PFSK-1 (cell line): ENCODE data around the gene NECAB2.

Experiments
- POLR2AphosphoS5 ChIP-seq: IDR thresholded peaks from 2 replicates; pipeline ENCODE4 v1.6.1; 2012; ENCODE audit warnings: low read depth, mild to moderate bottlenecking, control low read depth, low read length, moderate library complexity
- TF ChIP-seq, protein P1 (sequence below), 2 experiments: IDR thresholded peaks; 2 replicates each; pipeline versions ENCODE4 v1.6.1 to v1.8.0; 2011 to 2012; ENCODE audit warnings: low read depth in 2 of 2, low read length in 2 of 2, control low read depth in 1 of 2, inconsistent platforms in 1 of 2, mild to moderate bottlenecking in 1 of 2, moderate library complexity in 1 of 2; ENCODE audit not compliant: insufficient read depth in 1 of 2

DNA sequence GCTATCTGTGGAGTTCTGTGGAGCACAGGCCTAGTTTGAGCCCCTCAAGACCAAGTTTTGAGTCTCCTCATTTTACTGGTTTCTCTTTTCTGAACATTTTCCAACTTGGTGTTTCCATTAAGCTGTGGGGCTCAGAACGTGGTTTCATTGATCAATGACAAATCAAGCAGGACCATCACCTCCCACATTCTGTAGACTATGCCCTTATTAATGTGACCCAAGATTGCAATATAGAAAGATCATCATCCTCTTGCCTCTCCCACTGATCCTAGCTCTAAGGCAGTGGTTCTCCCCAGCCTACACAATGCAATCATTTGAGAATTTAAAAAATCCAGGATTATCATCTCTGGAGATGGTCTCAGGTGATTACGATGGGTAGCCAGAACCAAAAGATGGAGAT lies 30.8 kb upstream of the NECAB2 start:
- TF ChIP-seq POLR2AphosphoS5, result no peak
- TF ChIP-seq, protein P1, sequence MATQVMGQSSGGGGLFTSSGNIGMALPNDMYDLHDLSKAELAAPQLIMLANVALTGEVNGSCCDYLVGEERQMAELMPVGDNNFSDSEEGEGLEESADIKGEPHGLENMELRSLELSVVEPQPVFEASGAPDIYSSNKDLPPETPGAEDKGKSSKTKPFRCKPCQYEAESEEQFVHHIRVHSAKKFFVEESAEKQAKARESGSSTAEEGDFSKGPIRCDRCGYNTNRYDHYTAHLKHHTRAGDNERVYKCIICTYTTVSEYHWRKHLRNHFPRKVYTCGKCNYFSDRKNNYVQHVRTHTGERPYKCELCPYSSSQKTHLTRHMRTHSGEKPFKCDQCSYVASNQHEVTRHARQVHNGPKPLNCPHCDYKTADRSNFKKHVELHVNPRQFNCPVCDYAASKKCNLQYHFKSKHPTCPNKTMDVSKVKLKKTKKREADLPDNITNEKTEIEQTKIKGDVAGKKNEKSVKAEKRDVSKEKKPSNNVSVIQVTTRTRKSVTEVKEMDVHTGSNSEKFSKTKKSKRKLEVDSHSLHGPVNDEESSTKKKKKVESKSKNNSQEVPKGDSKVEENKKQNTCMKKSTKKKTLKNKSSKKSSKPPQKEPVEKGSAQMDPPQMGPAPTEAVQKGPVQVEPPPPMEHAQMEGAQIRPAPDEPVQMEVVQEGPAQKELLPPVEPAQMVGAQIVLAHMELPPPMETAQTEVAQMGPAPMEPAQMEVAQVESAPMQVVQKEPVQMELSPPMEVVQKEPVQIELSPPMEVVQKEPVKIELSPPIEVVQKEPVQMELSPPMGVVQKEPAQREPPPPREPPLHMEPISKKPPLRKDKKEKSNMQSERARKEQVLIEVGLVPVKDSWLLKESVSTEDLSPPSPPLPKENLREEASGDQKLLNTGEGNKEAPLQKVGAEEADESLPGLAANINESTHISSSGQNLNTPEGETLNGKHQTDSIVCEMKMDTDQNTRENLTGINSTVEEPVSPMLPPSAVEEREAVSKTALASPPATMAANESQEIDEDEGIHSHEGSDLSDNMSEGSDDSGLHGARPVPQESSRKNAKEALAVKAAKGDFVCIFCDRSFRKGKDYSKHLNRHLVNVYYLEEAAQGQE (IDR thresholded peaks at IDR 0.05; ENCODE audit: insufficient read depth in 1 of 2, low read depth in 2 of 2, low read length in 2 of 2), result no peak
